Germinal center (tissue), 1 donor: ENCODE data around the gene GTF2IRD1.
"Not testable (repeated sequence)": the region's sequence is repeated elsewhere in the genome, so short reads cannot be mapped to it uniquely, and the experiment has no call there.

Experiments
- DNase-seq: peaks from one replicate; pipeline ENCODE4 v3.0.0; 2012; ENCODE audit warnings: mixed read lengths, low spot score

Gene GTF2IRD1

DNA sequence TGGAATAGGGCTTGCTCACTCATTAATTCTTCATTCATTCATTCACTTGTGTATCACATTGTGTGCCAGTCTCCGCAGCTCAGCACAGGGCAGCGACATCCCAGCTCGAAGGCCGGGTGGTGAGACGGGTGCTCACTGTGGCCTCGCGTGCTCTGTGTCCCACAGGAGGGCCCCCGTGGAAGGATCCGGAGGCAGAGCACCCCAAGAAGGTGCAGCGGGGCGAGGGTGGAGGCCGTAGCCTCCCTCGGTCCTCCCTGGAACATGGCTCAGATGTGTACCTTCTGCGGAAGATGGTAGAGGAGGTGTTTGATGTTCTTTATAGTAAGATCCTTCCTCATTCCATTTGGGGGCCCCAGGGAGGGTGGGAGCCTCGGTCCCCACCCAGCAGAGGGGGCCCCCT is 61.6 kb downstream of the GTF2IRD1 start:
- no peak for DNase-seq

DNA sequence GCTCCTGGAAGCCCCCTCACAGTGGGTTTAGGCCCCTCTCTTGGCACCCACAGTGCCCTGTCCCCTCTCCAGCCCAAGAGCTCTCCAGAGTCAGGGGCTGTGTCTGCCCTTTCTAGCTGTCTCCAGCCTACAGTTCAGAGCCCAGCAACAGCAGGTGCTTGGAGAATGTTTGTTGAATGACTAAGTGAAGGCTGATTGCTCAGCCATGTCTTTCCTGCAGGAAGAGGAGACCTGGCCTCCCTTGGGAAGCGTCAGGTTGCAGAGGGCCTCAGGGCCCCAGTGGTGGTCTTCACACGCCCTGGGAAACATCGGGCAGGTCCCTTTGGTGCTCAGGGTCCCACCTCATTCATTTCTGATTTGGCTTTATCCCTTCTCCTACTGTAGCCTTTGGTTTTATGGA is 62.5 kb downstream of the GTF2IRD1 start:
- DNase-seq: no peak

DNA sequence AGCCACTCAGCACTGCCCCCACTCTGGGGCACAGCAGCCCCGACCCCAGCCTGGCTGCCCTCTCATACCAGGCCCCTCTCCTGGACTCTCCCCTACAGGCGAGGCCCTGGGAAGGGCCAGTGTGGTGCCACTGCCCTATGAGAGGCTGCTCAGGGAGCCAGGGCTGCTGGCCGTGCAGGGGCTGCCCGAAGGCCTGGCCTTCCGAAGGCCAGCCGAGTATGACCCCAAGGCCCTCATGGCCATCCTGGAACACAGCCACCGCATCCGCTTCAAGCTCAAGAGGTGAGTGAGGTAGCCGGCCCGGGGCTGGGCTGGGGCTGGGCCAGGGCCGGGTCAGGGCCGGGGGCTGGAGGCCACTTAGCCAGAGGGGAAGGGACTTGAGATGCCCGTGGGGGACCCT is 64.3 kb downstream of the GTF2IRD1 start:
- no peak for DNase-seq

DNA sequence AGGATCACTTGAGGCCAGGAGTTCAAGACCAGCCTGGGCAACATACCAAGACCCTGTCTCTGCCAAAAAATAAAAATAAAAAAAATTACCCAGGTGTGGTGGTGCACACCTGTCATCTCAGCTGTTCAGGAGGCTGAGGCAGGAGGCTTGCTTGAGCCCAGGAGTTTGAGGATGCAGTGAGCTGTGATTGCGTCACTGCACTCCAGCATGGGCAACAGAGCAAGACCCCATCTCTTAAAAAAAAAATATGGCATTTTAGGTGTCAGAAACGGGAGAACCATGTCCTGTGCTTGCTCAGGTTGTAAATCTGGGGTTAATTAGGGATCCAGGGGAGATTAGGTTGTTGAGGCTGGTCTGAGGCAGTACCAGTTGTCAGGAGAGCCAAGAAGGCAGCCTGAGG is 64.9 kb downstream of the GTF2IRD1 start:
- DNase-seq: no peak

DNA sequence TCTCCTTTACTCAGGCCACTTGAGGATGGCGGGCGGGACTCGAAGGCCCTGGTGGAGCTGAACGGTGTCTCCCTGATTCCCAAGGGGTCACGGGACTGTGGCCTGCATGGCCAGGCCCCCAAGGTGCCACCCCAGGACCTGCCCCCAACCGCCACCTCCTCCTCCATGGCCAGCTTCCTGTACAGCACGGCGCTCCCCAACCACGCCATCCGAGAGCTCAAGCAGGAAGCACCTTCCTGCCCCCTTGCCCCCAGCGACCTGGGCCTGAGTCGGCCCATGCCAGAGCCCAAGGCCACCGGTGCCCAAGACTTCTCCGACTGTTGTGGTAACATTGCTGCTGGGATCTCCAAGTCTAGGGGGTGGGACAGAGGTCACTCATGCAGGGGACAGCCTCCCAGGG is 65.7 kb downstream of the GTF2IRD1 start:
- DNase-seq: no peak

DNA sequence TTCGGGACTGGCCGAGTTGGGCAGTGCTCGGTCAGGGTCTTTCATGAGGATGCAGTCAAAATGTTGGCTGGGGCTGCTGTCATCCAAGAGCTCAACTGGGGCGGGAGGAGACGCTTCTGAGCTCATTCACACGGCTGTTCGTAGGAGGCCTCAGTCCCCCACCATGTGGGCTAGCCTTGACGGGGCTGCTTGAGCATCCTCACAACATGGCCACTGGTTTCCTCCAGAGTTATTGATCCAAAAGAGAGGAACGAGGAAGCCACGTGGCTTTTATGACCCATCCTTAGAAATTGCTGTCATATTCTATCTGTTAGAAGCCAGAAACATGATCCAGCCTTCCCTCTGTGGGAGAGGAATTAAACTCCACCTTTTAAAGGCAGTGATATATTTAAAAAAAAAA is 68.1 kb downstream of the GTF2IRD1 start:
- DNase-seq: no peak

DNA sequence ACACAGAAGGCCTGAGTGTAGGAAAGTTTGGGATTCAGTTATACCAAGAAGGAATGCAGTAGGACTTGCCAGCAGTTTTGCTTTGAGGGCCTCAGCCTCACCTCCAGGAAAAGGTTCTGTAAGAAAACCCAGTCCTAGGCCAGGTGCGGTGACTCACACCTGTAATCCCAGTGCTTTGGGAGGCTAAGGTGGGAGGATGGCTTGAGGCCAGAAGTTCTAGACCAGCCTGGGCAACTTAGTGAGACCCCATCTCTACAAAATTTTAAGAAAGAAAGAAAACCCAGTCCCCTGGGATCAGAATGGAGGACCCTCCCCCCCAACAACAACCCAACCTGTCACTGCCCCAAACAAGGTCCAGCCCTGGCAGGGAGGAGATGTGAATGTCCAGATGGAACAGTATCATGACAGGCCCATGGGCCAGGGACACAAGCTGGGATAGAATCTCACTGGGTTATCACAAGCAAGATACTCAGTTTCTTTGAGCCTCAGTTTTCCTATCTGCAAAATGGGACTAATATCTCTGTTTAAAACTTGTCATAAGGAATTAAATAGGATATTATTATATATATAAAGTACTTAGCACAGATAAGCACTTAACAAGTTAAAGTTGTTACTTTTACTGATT is 68.7 kb downstream of the GTF2IRD1 start:
- DNase-seq: no peak

DNA sequence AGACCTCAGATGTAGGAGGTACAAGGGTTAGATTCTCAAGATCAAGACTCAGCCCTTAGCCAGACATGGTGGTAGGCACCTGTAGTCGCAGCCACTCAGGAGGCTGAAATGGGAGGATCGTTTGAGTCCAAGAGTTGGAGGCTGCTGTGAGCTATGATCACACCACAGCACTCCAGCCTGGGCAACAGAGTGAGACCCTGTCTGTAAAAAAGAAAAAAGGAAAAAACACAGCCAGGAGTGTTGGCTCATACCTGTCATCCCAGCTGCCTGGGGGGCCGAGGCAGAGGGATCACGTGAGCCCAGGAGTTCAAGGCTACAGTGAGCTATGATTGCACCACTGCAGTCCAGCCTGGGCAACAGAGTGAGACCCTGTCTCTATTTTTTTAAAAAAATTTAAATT is 69.3 kb downstream of the GTF2IRD1 start:
- DNase-seq: no peak

DNA sequence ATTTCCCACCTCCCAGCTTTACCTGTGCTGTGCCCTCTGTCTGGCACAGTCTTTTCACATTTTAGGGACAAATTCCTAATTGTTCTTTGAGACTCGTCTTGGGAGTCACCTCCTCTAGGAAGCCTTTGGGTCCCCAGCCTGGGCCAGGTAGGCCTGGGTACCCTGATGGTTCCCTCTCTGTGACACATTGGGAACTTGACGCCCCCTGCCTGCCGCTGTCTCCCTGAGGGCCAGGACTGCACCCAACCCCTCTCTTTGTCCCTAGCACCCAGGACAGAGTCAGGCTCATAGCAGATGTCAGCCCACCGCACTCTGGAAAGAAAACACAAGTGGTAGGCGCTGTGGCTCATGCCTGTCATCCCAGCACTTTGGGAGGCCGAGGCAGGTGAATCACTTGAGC is 71.4 kb downstream of the GTF2IRD1 start:
- no peak for DNase-seq

DNA sequence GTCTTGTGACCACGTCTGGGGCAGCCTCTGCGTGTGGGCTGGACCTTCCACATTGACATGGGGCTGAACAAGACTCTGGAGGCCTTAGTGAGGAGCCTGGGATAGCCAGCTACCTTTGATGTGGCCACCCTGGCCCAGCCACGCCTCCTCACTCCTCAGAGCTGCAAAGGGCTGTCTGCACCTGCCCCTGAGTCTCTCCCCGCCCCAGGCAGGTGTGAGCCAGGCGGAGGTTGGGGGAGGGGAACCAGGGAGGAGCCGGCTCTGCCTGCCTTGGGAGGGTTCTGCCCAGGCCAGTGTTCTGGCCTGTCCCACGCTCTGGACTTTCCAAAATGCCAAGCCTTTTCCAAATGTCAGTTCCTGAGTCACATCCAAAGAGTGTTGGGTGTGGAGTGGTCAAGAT is 72.2 kb downstream of the GTF2IRD1 start:
- DNase-seq: no peak

DNA sequence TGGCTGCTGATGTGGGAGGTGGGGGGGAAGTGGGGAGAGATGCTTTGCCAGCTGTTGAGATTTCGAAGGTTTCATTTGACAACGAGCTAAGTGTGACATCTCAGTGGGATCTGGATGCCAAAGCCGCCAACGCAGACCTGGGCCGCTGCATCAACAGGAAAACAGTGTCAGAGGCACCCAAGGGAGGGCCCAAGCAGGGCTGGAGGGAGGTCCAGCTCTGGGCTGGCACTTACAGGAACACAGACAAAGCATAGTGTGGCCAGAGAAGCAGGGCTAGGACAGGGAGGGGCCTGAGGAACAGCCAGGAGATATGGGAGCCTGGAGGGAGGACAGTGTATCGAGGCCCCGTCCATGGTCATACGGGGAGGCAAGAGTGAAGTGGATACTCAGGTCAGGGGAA is 73.1 kb downstream of the GTF2IRD1 start:
- DNase-seq: no peak

DNA sequence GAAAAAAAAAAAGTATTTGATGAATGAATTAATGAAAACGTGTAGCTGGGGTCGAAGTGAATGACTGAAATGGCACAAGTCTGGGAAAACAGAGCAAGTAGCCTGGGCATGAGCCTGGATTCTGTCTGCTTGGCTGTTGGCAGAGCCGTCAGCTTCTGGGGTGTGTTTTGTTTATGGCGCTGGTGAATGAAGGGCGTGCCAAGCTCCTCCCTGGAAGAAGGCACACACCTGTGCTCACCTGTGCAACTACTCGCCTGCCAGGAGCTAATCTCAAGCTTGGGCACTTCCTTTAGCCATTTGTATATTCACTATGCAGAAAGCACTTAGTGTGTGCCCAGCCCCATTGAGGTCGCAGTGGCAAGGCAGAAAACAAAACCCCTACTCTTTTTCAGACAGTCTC is 74.1 kb downstream of the GTF2IRD1 start:
- DNase-seq: no peak

DNA sequence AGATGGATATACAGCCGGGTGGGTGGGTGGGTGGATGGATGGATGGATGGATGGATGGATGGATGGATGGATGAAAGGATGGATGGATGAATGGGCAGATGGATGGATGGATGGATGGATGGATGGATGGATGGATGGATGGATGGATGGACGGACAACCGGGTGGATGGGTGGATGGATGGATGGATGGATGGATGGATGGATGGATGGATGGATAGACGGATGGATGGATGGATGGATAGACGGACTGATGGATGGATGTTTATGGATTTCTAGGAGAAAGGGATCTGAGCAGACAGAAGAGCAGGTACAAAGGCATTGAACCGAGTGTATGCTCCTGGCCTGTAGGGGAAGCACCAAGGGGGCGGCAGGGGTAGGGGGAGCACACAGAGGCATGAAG is 75.1 kb downstream of the GTF2IRD1 start:
- not testable (repeated sequence) for DNase-seq

DNA sequence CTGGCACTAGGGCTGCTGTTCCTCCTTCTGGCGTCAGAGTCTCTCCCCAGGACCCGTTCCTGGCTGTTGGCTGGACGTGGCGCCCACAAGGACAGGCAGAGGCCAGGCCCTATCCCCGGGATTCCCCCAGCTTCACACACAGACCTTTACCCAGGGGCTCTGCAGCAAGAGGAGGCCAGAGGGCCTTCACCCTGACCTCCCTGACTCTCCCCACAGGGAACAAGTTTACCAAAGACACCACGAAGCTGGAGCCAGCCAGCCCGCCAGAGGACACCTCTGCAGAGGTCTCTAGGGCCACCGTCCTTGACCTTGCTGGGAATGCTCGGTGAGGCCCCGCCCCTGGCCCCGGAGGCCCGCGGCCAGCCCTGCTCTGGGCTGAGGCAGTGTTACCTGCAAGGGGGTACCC is 82.2 kb downstream of the GTF2IRD1 start:
- DNase-seq: no peak

DNA sequence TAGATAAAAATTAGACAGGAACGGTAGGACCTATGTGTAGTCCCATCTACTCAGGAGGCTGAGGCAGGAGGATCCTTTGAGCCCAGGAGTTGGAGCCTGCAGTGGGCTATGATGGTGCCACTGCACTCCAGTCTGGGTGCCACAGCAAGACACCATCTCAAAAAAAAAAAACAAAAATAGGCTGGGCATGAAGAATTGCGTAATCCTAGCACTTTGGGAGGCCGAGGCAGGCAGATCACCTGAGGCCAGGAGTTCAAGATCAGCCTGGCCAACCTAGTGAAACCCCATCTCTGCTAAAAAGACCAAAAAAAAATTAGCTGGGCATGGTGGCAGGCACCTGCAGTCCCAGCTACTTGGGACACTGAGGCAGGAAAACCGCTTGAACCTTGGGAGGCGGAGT is 88.2 kb downstream of the GTF2IRD1 start:
- DNase-seq: not testable (repeated sequence)

DNA sequence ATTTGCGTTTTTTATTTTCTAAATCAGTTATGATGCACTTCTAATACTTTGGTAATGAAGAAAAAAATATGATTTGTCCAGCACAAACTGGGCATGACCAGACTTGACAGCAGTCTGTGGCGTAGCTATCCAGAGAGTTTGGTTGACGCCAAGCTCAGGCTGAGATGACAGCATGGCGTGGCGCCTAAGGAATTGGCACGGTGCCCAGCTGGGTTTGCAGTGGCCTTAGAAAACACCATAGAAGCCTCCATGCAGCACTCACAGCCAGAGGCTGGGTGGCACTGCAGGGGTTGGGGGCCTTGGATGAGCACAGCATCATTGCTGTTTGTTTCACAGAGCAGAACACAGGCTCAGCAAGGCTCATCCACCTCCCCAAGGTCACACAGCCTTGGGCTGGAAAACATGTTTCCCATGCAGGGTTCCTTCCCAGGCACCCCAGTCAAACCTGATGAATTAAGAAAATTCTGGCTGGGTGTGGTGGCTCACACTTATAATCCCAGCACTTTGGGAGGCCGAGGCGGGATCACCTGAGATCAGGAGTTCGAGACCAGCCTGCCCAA is 88.9 kb downstream of the GTF2IRD1 start:
- no peak for DNase-seq

DNA sequence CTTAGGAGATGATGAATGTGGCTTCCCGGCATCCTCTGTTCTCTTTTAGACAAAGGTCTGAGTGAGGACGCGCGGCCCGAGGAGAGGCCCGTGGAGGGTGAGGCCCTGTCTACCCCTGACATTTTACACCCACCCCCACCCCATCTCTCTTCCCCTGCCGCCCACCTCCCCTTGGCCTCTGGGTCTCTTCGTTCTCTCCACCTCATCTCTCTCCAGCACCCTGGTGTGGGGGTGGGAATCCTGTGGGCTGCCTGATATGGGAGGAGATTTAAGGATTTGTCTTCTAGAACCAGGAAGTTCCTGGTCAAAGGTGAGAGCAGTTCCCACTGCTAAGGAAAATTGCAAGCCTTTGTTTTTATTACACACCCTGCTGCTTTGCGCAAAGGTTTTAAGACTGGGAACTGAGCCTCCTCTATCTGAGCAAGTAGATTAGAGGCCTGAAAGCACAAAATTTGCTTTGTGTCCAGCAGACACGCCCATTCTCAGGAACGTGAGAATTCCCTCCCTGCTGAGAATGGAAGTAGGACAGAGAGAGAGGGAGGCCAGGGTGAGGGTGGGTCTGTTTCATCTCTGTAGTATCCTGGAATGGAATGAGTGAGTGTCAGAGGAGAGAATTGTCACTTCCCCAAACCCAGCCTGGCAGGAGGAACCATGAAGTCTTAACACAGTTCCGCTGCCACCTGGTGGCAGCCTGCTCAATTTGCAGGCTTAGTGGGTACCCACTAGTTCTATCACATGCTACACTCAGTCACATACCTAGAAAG is 91.2 kb downstream of the GTF2IRD1 start:
- peak; percentile 79 for DNase-seq

DNA sequence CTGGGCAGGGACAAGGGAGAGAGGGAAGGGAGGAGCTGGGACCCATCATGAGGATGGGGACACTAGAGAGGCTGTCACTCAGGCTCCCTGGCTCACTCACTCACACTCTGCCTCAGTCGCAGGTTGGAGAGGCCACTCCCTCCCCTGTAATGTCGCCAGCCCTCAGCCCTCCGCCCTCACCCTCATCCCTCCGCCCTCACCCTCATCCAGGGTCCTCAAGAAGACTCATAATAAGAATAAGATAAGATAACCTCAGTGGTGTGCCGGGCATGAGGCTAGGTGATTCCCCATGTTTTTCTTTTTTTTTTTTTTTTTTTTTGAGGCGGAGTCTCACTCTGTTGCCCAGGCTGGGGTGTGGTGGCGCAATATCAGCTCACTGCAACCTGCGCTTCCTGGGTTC is 92.2 kb downstream of the GTF2IRD1 start:
- DNase-seq: no peak

DNA sequence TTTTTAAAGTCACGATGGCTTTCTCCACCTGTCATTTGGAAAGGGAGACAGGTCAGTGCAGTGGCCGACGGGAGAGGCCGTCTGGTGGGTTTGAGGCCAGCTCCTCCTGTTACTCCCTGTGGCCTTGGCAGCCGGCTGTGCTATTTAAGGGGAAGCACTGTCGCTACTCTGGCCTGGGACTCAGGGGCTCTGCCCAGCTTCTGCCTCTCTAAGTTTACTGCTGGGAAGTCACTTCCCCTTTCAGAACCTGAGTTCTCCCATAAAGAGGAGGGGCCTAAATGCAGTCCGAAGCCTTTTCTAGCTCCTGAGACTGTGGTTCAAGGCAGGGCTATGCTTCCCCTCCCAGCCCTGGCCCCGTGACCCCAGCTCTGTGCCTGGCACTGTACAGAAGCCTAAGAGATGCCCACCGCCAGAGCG is 99.9 kb downstream of the GTF2IRD1 start:
- not testable (repeated sequence) for DNase-seq

DNA sequence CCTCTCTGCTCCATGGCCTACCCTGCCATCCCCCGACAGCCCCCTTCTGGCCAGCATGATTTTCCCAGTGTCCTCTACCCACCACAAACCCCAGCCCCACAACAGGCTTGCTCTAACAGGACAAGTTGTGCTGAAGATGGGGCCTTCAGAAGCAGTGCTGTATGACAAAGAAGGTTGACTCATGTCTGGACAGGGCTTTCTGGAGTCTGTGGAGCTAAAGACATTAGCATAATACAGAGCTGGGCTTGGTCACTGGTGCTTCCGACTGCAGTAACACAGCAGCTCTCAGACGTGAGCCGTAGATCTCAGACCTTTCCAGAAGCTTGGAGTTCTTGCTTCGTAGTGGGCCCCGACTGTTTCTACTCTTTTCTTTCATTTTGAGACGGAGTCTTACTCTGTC is 100.5 kb downstream of the GTF2IRD1 start:
- no peak for DNase-seq

DNA sequence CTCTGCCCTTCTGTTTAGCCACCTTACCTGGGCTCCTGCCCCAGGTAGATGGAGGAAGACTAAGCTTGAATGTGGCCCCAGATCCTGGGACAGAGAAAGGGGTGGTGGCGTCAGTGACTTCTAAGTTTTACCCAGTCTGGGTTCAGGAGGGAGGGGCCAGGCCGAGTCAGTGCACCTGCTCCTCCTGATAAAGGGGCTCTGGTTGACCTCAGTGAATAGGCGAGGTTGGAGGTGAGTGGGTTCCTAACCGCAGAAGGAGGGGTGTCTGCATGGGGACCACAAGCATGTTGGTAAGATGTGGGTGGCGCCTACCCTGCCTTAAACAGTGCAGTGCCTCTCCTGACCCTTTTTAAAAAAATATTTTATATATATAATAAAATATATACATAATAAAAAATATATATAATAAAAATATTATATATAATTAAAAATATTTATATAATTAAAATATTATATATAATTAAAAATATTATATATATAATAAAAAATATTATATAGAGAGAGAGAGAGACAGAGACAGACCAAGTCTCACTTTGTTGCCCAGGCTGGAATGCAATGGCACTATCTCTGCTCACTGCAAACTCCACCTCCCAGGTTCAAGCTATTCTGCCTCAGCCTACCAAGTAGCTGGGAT is 106.5 kb downstream of the GTF2IRD1 start:
- DNase-seq: no peak

DNA sequence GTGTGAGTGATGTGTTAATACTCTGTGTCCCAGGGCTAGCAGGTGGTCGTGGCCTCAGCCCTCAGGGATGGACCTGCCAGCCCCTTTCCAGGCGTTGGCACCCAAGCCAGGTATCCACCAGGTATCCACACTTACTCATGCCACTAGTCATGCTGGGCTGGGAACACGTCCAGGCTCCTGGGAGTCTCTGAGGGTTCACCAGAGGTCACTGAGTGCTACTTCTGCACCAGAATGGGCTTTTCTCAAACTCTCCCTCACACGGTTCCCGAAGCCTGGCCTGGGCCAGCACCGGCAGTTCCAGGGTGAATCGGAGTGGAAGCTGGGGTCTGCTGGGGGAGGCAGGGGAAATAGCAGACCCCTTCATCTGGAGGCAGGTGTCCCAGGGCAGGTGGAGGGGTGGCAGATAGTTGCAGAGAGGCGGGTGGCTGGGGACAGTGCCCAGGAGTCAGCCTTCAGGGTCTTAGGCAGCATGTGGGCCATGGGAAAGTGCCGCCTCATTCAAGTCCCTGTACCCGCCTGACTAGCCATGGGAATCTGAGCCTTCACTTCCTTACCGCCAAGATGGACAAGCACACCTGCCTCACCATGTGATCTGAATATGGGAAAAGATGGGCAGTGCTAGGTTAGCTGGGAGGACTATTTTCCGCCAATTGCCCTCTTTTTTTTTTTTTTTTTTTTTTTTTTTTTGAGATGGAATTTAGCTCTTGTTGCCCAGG is 108.3 kb downstream of the GTF2IRD1 start:
- no peak for DNase-seq
